ENCODE results near the gene ZC3H7A. TPM values are rescaled to one million over a fixed set of nuclear protein-coding genes. Genes with fewer than 3 reads are reported as not detected.

ZC3H7A gene
- total and polyA plus RNA-seq, 10 of the 15 experiments (the other 5 are each of a cell fraction or from before 2014, with no cell fraction given), result 46.3 to 188 (median 68.6) TPM

DNA sequence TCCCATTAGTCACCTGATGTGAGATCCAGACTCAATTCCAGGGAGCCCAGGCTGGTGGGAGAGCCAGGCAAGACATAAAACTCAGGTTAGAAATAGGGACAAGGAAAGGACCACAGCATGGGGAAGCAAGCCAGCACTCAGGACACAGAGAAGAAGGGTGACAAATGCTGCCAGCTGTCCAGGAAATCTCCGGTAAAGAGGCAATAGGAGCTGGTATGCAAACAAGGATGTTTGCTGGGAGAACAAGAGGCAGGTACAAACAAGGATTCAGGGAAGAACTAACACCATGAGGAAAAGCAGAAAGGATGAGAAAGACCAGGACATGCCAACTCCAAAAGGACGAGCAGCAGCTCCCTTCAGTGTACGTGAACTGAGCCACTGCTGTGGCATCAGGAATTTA lies 44.2 kb downstream of the ZC3H7A start (continued):
- TF ChIP-seq, protein P1, sequence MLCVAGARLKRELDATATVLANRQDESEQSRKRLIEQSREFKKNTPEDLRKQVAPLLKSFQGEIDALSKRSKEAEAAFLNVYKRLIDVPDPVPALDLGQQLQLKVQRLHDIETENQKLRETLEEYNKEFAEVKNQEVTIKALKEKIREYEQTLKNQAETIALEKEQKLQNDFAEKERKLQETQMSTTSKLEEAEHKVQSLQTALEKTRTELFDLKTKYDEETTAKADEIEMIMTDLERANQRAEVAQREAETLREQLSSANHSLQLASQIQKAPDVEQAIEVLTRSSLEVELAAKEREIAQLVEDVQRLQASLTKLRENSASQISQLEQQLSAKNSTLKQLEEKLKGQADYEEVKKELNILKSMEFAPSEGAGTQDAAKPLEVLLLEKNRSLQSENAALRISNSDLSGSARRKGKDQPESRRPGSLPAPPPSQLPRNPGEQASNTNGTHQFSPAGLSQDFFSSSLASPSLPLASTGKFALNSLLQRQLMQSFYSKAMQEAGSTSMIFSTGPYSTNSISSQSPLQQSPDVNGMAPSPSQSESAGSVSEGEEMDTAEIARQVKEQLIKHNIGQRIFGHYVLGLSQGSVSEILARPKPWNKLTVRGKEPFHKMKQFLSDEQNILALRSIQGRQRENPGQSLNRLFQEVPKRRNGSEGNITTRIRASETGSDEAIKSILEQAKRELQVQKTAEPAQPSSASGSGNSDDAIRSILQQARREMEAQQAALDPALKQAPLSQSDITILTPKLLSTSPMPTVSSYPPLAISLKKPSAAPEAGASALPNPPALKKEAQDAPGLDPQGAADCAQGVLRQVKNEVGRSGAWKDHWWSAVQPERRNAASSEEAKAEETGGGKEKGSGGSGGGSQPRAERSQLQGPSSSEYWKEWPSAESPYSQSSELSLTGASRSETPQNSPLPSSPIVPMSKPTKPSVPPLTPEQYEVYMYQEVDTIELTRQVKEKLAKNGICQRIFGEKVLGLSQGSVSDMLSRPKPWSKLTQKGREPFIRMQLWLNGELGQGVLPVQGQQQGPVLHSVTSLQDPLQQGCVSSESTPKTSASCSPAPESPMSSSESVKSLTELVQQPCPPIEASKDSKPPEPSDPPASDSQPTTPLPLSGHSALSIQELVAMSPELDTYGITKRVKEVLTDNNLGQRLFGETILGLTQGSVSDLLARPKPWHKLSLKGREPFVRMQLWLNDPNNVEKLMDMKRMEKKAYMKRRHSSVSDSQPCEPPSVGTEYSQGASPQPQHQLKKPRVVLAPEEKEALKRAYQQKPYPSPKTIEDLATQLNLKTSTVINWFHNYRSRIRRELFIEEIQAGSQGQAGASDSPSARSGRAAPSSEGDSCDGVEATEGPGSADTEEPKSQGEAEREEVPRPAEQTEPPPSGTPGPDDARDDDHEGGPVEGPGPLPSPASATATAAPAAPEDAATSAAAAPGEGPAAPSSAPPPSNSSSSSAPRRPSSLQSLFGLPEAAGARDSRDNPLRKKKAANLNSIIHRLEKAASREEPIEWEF (IDR thresholded peaks at IDR 0.05; ENCODE audit: insufficient replicate concordance, low read depth, low read length), result no peak
- TF ChIP-seq HDAC6 (IDR thresholded peaks at IDR 0.05; ENCODE audit: unreplicated experiment), result no peak
- no peak for TF ChIP-seq ZNF207 (IDR thresholded peaks at IDR 0.05; ENCODE audit: borderline replicate concordance)
- TF ChIP-seq KDM1A (IDR thresholded peaks at IDR 0.05; ENCODE audit: borderline replicate concordance), result no peak

GRCh38 chr16:11750056-11750455 lies 47.0 kb downstream of the ZC3H7A start:
- H4K20me1 ChIP-seq (ENCODE audit: control insufficient read depth, insufficient read depth), result no peaks in the 10 kb centered on the region
- H3K9ac ChIP-seq (ENCODE audit: control insufficient read depth, insufficient read depth, low read length), result no peak overlapping the region
- no peak overlapping the region for H3K27ac ChIP-seq (ENCODE audit: control insufficient read depth, insufficient read depth)
- RAD21 ChIA-PET (ENCODE audit: unreplicated experiment), result interaction anchor here (1.0 kb wide), 1 partner anchor 47 kb away, joined by 3 read pairs; the partner anchor contains the start of gene ZC3H7A
- 97% methylated on average over 7 of the region's 7 CpGs for WGBS (ENCODE audit: insufficient coverage, insufficient replicate concordance, low lambda C conversion rate, missing lambda C conversion rate)
- ATAC-seq (no peak), DNase-seq (ENCODE audit: low read depth, low spot score) (no peak), FAIRE-seq (no peak)
- H3K27me3 ChIP-seq (replicated peaks in 1 of 2; ENCODE audit: control insufficient read depth in 2 of 2, insufficient read depth in 2 of 2, low read length in 1 of 2), result no peaks in the 10 kb centered on the region
- in situ Hi-C loops (cut with MboI), result no loop called here
- TF ChIP-seq ATF7 (IDR thresholded peaks at IDR 0.05; ENCODE audit: low read depth), result no peak
- TF ChIP-seq PAX5 (IDR thresholded peaks at IDR 0.05; ENCODE audit: borderline replicate concordance, low read depth, low read length), result no peak
- TF ChIP-seq TARDBP (IDR thresholded peaks at IDR 0.05; ENCODE audit: borderline replicate concordance), result no peak
- TF ChIP-seq, protein P2, sequence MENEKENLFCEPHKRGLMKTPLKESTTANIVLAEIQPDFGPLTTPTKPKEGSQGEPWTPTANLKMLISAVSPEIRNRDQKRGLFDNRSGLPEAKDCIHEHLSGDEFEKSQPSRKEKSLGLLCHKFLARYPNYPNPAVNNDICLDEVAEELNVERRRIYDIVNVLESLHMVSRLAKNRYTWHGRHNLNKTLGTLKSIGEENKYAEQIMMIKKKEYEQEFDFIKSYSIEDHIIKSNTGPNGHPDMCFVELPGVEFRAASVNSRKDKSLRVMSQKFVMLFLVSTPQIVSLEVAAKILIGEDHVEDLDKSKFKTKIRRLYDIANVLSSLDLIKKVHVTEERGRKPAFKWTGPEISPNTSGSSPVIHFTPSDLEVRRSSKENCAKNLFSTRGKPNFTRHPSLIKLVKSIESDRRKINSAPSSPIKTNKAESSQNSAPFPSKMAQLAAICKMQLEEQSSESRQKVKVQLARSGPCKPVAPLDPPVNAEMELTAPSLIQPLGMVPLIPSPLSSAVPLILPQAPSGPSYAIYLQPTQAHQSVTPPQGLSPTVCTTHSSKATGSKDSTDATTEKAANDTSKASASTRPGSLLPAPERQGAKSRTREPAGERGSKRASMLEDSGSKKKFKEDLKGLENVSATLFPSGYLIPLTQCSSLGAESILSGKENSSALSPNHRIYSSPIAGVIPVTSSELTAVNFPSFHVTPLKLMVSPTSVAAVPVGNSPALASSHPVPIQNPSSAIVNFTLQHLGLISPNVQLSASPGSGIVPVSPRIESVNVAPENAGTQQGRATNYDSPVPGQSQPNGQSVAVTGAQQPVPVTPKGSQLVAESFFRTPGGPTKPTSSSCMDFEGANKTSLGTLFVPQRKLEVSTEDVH (IDR thresholded peaks at IDR 0.05; ENCODE audit: low read depth, partially characterized antibody), result peak; percentile 33
- TF ChIP-seq ATF3 (IDR thresholded peaks at IDR 0.05; ENCODE audit: borderline replicate concordance, extremely low read depth, low read depth, low read length), result no peak
- TF ChIP-seq SPI1 (IDR thresholded peaks at IDR 0.05; ENCODE audit: borderline replicate concordance, insufficient read depth, low read depth, low read length), result no peak
- TF ChIP-seq POLR2AphosphoS5 (IDR thresholded peaks at IDR 0.05; ENCODE audit: low read length), result peak; percentile 45; the same call in 1 of the 2 replicates
- TF ChIP-seq EED (IDR thresholded peaks at IDR 0.05; ENCODE audit: low read depth), result no peak
- TF ChIP-seq IRF4 (IDR thresholded peaks at IDR 0.05; ENCODE audit: low read depth, low read length), result no peak
- TF ChIP-seq WRNIP1 (IDR thresholded peaks at IDR 0.05; ENCODE audit: borderline replicate concordance, low read depth, low read length), result no peak
- intact Hi-C loops (cut with micrococcal nuclease; ENCODE audit: unreplicated experiment), result no loop called here
- SMC1A ChIA-PET (ENCODE audit: uncharacterized antibody, unreplicated experiment), result interaction anchor here (0.9 to 1.0 kb wide), 2 partner anchors 22 to 47 kb away, joined by 3 read pairs; no protein-coding TSS in a partner anchor
- CTCF ChIA-PET, result interaction anchor here (0.7 to 1.3 kb wide), 3 partner anchors 31 to 59 kb away, joined by 3 to 4 read pairs (median 3); no protein-coding TSS in a partner anchor
- no peak overlapping the region for H3K4me3 ChIP-seq
- H3K9me3 ChIP-seq (replicated peaks; ENCODE audit: control insufficient read depth, insufficient read depth, low read length), result no peaks in the 10 kb centered on the region
- no peaks in the 10 kb centered on the region for H3K79me2 ChIP-seq (ENCODE audit: control insufficient read depth, insufficient read depth, low read length)
- H3K4me1 ChIP-seq (ENCODE audit: control insufficient read depth, insufficient read depth, low read length), result no peaks in the 10 kb centered on the region
- peaks cover 16 to 26% of the 10 kb centered on the region in 2 experiments for H3K36me3 ChIP-seq (ENCODE audit: control insufficient read depth in 2 of 2, insufficient read depth in 2 of 2, low read length in 1 of 2)
- BruUV-seq (replicated peaks), result no TSS peak
- no peak overlapping the region for H3K4me2 ChIP-seq (ENCODE audit: control insufficient read depth, insufficient read depth)
- POLR2A ChIA-PET, result no interaction called here
- no peak overlapping the region for H2AFZ ChIP-seq (ENCODE audit: control insufficient read depth, low read depth, low read length)
